ENCODE measurements around the gene FOXO3. TPM values are rescaled to one million over a fixed set of nuclear protein-coding genes. Genes with fewer than 3 reads are reported as not detected.

FOXO3 gene
- polyA plus RNA-seq, 1 of the 3 experiments (the other 2 are of a cell fraction) = 8.1 TPM

DNA sequence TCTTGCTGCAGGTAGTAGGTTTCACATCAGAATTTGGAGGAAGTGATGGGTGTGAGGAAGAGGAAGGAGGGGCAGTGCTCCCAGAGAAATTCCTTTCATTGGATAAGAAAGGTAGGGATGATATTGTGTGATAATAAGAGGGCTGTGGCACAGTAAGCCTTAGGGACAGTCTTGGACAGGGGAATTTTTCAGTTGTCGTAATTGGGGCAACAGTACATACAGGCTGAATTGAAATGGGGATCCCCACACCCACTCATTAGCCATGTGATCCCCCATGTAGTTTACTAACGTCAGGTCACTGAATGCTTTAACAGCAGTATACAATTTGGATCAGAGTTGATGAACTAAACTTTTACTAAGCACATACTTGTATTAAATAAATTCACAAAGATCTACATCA is 79.4 kb downstream of the FOXO3 start:
- no peak for TF ChIP-seq CHD2 (IDR thresholded peaks at IDR 0.05; ENCODE audit: low read length, partially characterized antibody)
- no peak for TF ChIP-seq GATA2 (CRISPR knock-in tag; IDR thresholded peaks at IDR 0.05)
- TF ChIP-seq FOSL2 (IDR thresholded peaks at IDR 0.05; ENCODE audit: borderline replicate concordance, low read depth) = no peak
- TF ChIP-seq EZH2phosphoT487 (IDR thresholded peaks at IDR 0.05; ENCODE audit: borderline replicate concordance, low read depth) = no peak
- TF ChIP-seq, protein P1, sequence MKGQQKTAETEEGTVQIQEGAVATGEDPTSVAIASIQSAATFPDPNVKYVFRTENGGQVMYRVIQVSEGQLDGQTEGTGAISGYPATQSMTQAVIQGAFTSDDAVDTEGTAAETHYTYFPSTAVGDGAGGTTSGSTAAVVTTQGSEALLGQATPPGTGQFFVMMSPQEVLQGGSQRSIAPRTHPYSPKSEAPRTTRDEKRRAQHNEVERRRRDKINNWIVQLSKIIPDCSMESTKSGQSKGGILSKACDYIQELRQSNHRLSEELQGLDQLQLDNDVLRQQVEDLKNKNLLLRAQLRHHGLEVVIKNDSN (IDR thresholded peaks at IDR 0.05; ENCODE audit: borderline replicate concordance, low read depth) = no peak
- no peak for TF ChIP-seq YY1 (IDR thresholded peaks at IDR 0.05; ENCODE audit: low read depth)
- TF ChIP-seq SIN3A (IDR thresholded peaks at IDR 0.05; ENCODE audit: borderline replicate concordance, low read depth, low read length) = no peak
- no peak for TF ChIP-seq NFIC (IDR thresholded peaks at IDR 0.05; ENCODE audit: borderline replicate concordance)
- no peak for TF ChIP-seq RFX5 (IDR thresholded peaks at IDR 0.05; ENCODE audit: low read length)
- TF ChIP-seq, protein P2, sequence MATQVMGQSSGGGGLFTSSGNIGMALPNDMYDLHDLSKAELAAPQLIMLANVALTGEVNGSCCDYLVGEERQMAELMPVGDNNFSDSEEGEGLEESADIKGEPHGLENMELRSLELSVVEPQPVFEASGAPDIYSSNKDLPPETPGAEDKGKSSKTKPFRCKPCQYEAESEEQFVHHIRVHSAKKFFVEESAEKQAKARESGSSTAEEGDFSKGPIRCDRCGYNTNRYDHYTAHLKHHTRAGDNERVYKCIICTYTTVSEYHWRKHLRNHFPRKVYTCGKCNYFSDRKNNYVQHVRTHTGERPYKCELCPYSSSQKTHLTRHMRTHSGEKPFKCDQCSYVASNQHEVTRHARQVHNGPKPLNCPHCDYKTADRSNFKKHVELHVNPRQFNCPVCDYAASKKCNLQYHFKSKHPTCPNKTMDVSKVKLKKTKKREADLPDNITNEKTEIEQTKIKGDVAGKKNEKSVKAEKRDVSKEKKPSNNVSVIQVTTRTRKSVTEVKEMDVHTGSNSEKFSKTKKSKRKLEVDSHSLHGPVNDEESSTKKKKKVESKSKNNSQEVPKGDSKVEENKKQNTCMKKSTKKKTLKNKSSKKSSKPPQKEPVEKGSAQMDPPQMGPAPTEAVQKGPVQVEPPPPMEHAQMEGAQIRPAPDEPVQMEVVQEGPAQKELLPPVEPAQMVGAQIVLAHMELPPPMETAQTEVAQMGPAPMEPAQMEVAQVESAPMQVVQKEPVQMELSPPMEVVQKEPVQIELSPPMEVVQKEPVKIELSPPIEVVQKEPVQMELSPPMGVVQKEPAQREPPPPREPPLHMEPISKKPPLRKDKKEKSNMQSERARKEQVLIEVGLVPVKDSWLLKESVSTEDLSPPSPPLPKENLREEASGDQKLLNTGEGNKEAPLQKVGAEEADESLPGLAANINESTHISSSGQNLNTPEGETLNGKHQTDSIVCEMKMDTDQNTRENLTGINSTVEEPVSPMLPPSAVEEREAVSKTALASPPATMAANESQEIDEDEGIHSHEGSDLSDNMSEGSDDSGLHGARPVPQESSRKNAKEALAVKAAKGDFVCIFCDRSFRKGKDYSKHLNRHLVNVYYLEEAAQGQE (IDR thresholded peaks at IDR 0.05; ENCODE audit: low read depth, low read length) = no peak
- no peak for TF ChIP-seq POLR2AphosphoS5 (IDR thresholded peaks at IDR 0.05; ENCODE audit: low read depth, low read length)
- no peak for TF ChIP-seq NRF1 (IDR thresholded peaks at IDR 0.05; ENCODE audit: low read depth, low read length)
- no peak for TF ChIP-seq RAD21 (IDR thresholded peaks at IDR 0.05; ENCODE audit: low read length)
- TF ChIP-seq, protein P3, sequence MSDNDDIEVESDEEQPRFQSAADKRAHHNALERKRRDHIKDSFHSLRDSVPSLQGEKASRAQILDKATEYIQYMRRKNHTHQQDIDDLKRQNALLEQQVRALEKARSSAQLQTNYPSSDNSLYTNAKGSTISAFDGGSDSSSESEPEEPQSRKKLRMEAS (IDR thresholded peaks at IDR 0.05; ENCODE audit: low read depth) = no peak
- TF ChIP-seq MXI1 (IDR thresholded peaks at IDR 0.05; ENCODE audit: low read depth, low read length) = no peak
- Histone ChIP-seq H3K9me2 (no peaks in the 10 kb centered on the region), H3K9me3 (no peaks in the 10 kb centered on the region), H3K36me3 (replicated peaks in 1 of 2; ENCODE audit: control insufficient read depth in 1 of 2, insufficient read depth in 2 of 2, low read length in 1 of 2) (no peaks in the 10 kb centered on the region), H3K27ac (ENCODE audit: low read depth in 2 of 2, low read length in 1 of 2) (no peak overlapping the region), H4K20me1 (ENCODE audit: insufficient read depth) (peaks cover 38% of the 10 kb centered on the region), H3K4me1 (ENCODE audit: control insufficient read depth in 1 of 2, insufficient read depth in 2 of 2, low read depth in 1 of 2, low read length in 1 of 2) (peaks cover 0 to 23% of the 10 kb centered on the region in 2 experiments; a peak in 2 of 4 replicates), H3K27me3 (ENCODE audit: insufficient read depth) (no peaks in the 10 kb centered on the region), H3K4me3 (ENCODE audit: low read depth in 2 of 2, low read length in 1 of 2) (no peak overlapping the region), H3K79me2 (ENCODE audit: insufficient read depth) (peaks cover 45% of the 10 kb centered on the region; the same call in 1 of the 2 replicates), H2AFZ (ENCODE audit: low read depth) (no peak overlapping the region), H3F3A (replicated peaks; ENCODE audit: insufficient read depth) (no peaks in the 10 kb centered on the region), H3K9ac (no peak overlapping the region), H3K4me2 (no peak overlapping the region)
- 95% methylated on average over 2 of the region's 2 CpGs for WGBS (ENCODE audit: low lambda C conversion rate)
- POLR2A ChIA-PET = interaction anchor here (0.8 kb wide), 1 partner anchor 11 kb away, joined by 3 read pairs; no protein-coding TSS in a partner anchor
- CTCF ChIA-PET = interaction anchor here (1.0 kb wide), 1 partner anchor 67 kb away, joined by 3 read pairs; no protein-coding TSS in a partner anchor
- DNase-seq = no peak

All from SK-N-SH (cell line).